Mesendoderm (in vitro differentiated cells): ENCODE data around the gene PGAP1.
A peak's percentile ranks its signal among the peaks of the same experiment; 100 is the strongest.

ENCODE experiments used
- DNase-seq: peaks from one replicate; pipeline ENCODE4 v3.0.0; 2013
- H2AK5ac ChIP-seq: 2 replicates; pipeline ENCODE4 v1.6.1; 2013; ENCODE audit warnings: low read length, inconsistent platforms
- H2BK120ac ChIP-seq: 2 replicates; pipeline ENCODE4 v1.6.1; 2013; ENCODE audit warnings: low read depth, mild to moderate bottlenecking, low read length, moderate library complexity, mixed read lengths
- H2BK15ac ChIP-seq: replicated peaks from 2 replicates; pipeline ENCODE4 v1.6.1; 2013; ENCODE audit warnings: low read depth, mild to moderate bottlenecking, moderate library complexity
- H2BK5ac ChIP-seq: 2 replicates; pipeline ENCODE4 v1.6.1; 2013; ENCODE audit warnings: low read length, inconsistent platforms
- H3K18ac ChIP-seq: 2 replicates; pipeline ENCODE4 v1.6.1; 2013; ENCODE audit warnings: mild to moderate bottlenecking, low read length, mixed read lengths
- H3K23ac ChIP-seq: one replicate; pipeline ENCODE4 v1.6.1; 2013; ENCODE audit warnings: low read length
- H3K27ac ChIP-seq: 2 replicates; pipeline ENCODE4 v1.5.1; 2013; ENCODE audit warnings: low read depth, mild to moderate bottlenecking, inconsistent platforms, low read length, moderate library complexity
- H3K27me3 ChIP-seq: 2 replicates; pipeline ENCODE4 v1.6.1; 2013; ENCODE audit warnings: low read length, control low read depth, mild to moderate bottlenecking, inconsistent platforms; ENCODE audit not compliant: insufficient read depth, poor library complexity
- H3K36me3 ChIP-seq: 2 replicates; pipeline ENCODE4 v1.6.1; 2013; ENCODE audit warnings: low read length, inconsistent platforms; ENCODE audit not compliant: control insufficient read depth, insufficient read depth
- H3K4ac ChIP-seq: one replicate; pipeline ENCODE4 v1.6.1; 2013; ENCODE audit warnings: low read depth, mild to moderate bottlenecking, low read length, moderate library complexity
- H3K4me1 ChIP-seq: 2 replicates; pipeline ENCODE4 v1.6.1; 2013; ENCODE audit warnings: low read depth, low read length, inconsistent platforms; ENCODE audit not compliant: control insufficient read depth
- H3K4me2 ChIP-seq: 2 replicates; pipeline ENCODE4 v1.6.1; 2013; ENCODE audit warnings: low read length
- H3K4me3 ChIP-seq: 2 replicates; pipeline ENCODE4 v1.5.1; 2013; ENCODE audit warnings: mild to moderate bottlenecking, low read length
- H3K56ac ChIP-seq: one replicate; pipeline ENCODE4 v1.6.1; 2013; ENCODE audit warnings: low read length
- H3K79me1 ChIP-seq: 2 replicates; pipeline ENCODE4 v1.6.1; 2013; ENCODE audit warnings: low read length, inconsistent platforms
- H3K79me2 ChIP-seq: 2 replicates; pipeline ENCODE4 v1.6.1; 2013; ENCODE audit warnings: mild to moderate bottlenecking, low read length; ENCODE audit not compliant: control insufficient read depth, insufficient read depth
- H3K9ac ChIP-seq: 2 replicates; pipeline ENCODE4 v1.6.1; 2013; ENCODE audit warnings: low read length, inconsistent platforms
- H4K5ac ChIP-seq: one replicate; pipeline ENCODE4 v1.6.1; 2013; ENCODE audit warnings: low read length
- H4K8ac ChIP-seq: one replicate; pipeline ENCODE4 v1.6.1; 2013; ENCODE audit warnings: low read depth, mild to moderate bottlenecking, control low read depth, low read length, moderate library complexity
- WGBS: extraction: QIAGEN DNeasy Blood & Tissue Kit; methylation state at CpG from one replicate; pipeline ENCODE4 v1.1.7; 2013; ENCODE audit warnings: low lambda C conversion rate, missing lambda C conversion rate; ENCODE audit not compliant: insufficient coverage; ENCODE audit errors: extremely low coverage; 5-methylcytosine and 5-hydroxymethylcytosine counted together

Gene PGAP1

DNA sequence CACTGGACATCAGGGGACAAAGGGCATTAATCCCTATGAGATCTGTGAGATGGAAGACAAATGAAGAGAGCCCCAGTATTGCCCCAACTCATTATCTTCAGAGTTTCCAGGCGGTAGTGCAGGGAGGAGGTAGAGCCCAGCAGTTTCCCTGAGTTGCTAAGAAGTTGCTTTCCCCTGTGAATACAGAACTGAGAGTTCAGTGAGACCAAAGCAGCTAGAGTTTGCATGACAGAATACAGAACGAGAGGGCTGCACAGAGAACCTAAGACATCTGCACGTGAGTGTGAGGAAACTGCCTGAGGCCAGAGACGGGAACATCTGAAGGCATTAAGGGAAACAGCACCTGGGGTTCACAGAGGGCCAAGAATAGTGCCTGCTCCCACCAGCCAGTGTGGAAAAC is 18.1 kb upstream of the PGAP1 start:
- H3K4me3 ChIP-seq = no peak overlapping the region
- no CpG with 5 or more reads among the region's 4 CpGs for WGBS
- H4K5ac ChIP-seq = no peak overlapping the region
- H3K79me2 ChIP-seq = no peaks in the 10 kb centered on the region
- no peak overlapping the region for H2BK5ac ChIP-seq
- no peak overlapping the region for H3K4me2 ChIP-seq
- H3K23ac ChIP-seq = no peak overlapping the region
- no peak overlapping the region for H3K9ac ChIP-seq
- no peak overlapping the region for H3K27ac ChIP-seq
- H3K56ac ChIP-seq = peak overlapping the region; percentile 46
- no peak overlapping the region for H2BK15ac ChIP-seq
- H2AK5ac ChIP-seq = no peak overlapping the region
- no peaks in the 10 kb centered on the region for H3K4me1 ChIP-seq
- DNase-seq = no peak
- no peak overlapping the region for H3K4ac ChIP-seq
- no peaks in the 10 kb centered on the region for H3K27me3 ChIP-seq
- no peaks in the 10 kb centered on the region for H3K36me3 ChIP-seq
- H4K8ac ChIP-seq = no peak overlapping the region
- H2BK120ac ChIP-seq = no peak overlapping the region
- H3K18ac ChIP-seq = no peak overlapping the region
- no peaks in the 10 kb centered on the region for H3K79me1 ChIP-seq

DNA sequence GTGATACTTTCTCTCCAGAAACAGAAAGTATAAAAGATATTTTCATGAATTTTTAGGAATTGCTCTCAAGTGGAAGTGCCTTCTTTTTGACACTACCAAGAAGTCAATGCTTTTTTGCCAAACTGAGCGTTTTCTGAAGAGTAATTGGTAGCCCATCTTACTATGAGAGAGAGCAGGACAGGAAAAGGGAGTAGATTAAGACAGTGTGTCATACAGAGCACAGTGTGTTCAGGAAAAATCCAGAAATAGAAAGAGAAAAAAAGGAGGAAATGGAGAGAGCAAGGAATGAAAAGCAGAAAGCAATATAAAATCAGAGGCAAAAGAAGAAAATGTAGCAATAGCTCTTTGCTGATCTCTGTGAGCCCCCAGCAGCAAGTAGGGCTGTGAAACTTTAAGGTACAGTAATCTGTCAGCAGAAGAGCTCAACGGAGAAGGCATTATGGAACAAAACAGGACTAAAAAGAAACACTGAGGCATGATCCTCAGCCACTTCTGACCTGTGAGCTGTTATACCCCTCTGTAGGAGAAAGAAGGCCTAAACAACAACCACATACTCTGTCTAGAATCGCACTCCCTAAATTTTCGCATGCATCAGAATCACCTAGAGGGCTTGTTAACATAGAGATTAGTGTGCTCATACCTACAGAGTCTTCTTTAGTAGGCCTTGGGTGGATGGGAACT is 15.0 kb upstream of the PGAP1 start:
- Histone ChIP-seq H3K56ac (no peak overlapping the region), H3K18ac (no peak overlapping the region), H3K36me3 (no peaks in the 10 kb centered on the region), H3K23ac (no peak overlapping the region), H3K4me3 (no peak overlapping the region), H3K79me2 (no peaks in the 10 kb centered on the region), H4K5ac (no peak overlapping the region), H3K27me3 (no peaks in the 10 kb centered on the region), H2AK5ac (no peak overlapping the region), H2BK5ac (no peak overlapping the region), H3K27ac (no peak overlapping the region), H3K4ac (no peak overlapping the region), H4K8ac (no peak overlapping the region), H3K4me1 (no peaks in the 10 kb centered on the region), H3K9ac (no peak overlapping the region), H2BK15ac (no peak overlapping the region), H2BK120ac (no peak overlapping the region), H3K4me2 (no peak overlapping the region), H3K79me1 (no peaks in the 10 kb centered on the region)
- no peak for DNase-seq
- WGBS = no CpG with 5 or more reads among the region's 4 CpGs

DNA sequence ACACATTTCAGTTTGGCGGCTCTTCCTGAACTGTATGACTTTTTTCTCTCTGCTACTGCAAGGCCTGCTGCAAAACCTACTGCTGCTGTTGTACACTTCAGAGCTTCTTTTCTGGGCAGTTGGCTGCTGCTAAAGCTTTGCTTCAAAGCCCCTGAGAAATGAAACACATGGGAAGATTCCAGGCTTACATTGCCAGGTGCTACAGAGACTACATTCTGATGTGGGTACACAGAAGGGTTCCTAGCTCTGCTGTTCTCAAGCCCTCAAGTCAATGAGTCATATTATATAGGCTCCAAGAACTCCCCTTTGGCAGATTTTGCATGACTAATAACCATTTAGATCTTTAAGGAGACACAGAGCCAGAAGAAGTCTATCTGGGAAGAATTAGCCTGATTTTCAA is 12.9 kb upstream of the PGAP1 start:
- Histone ChIP-seq H3K4me2 (no peak overlapping the region), H4K8ac (no peak overlapping the region), H2BK120ac (no peak overlapping the region), H3K4me3 (no peak overlapping the region), H3K23ac (no peak overlapping the region), H4K5ac (no peak overlapping the region), H3K79me2 (no peaks in the 10 kb centered on the region), H3K27me3 (no peaks in the 10 kb centered on the region), H2BK5ac (no peak overlapping the region), H2BK15ac (no peak overlapping the region), H3K56ac (no peak overlapping the region), H3K9ac (no peak overlapping the region), H3K36me3 (no peaks in the 10 kb centered on the region), H3K18ac (no peak overlapping the region), H3K27ac (no peak overlapping the region), H3K4ac (no peak overlapping the region), H3K79me1 (no peaks in the 10 kb centered on the region), H2AK5ac (no peak overlapping the region), H3K4me1 (no peaks in the 10 kb centered on the region)
- DNase-seq = no peak
- no CpG with 5 or more reads among the region's 1 CpG for WGBS

DNA sequence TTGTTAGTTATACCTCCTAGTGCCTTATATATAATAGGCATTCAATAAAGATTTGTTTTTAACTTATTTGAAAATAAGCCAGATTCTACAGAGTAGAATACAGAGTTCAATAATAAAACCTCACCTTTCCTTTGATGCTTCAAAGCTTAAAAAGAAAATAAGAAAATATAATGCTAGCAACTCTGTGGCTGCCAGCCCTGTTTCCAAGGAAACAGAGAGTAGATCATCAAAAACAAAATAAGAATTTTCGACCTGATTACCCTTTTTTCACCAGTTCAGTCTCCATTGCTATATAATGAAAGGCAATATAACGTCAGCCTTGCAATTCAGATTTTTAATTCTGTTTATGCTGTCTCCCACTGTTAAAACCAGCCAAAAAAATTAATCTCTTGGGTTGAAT is 8.9 kb upstream of the PGAP1 start:
- H3K79me2 ChIP-seq = no peaks in the 10 kb centered on the region
- H4K5ac ChIP-seq = no peak overlapping the region
- H2AK5ac ChIP-seq = no peak overlapping the region
- DNase-seq = no peak
- H2BK15ac ChIP-seq = no peak overlapping the region
- no peak overlapping the region for H3K18ac ChIP-seq
- H3K9ac ChIP-seq = no peak overlapping the region
- no peaks in the 10 kb centered on the region for H3K27me3 ChIP-seq
- no peak overlapping the region for H3K4me2 ChIP-seq
- H3K79me1 ChIP-seq = no peaks in the 10 kb centered on the region
- H3K56ac ChIP-seq = no peak overlapping the region
- H4K8ac ChIP-seq = no peak overlapping the region
- no peaks in the 10 kb centered on the region for H3K4me1 ChIP-seq
- no peak overlapping the region for H3K27ac ChIP-seq
- H2BK120ac ChIP-seq = no peak overlapping the region
- no CpG with 5 or more reads among the region's 2 CpGs for WGBS
- no peak overlapping the region for H2BK5ac ChIP-seq
- no peaks in the 10 kb centered on the region for H3K36me3 ChIP-seq
- no peak overlapping the region for H3K23ac ChIP-seq
- no peak overlapping the region for H3K4ac ChIP-seq
- no peak overlapping the region for H3K4me3 ChIP-seq

- H3K56ac ChIP-seq = no peak overlapping the region
- H3K18ac ChIP-seq = no peak overlapping the region
- H3K79me2 ChIP-seq = no peaks in the 10 kb centered on the region
Observed at GRCh38 chr2:196934672-196935071, 8.2 kb upstream of the PGAP1 start.

GRCh38 chr2:196931555-196931954 is 5.0 kb upstream of the PGAP1 start:
- no peak overlapping the region for H2BK5ac ChIP-seq
- no peaks in the 10 kb centered on the region for H3K27me3 ChIP-seq
- no CpG with 5 or more reads among the region's 2 CpGs for WGBS
- no peak overlapping the region for H3K23ac ChIP-seq
- H3K9ac ChIP-seq = no peak overlapping the region
- H3K56ac ChIP-seq = no peak overlapping the region
- H3K4ac ChIP-seq = no peak overlapping the region
- no peaks in the 10 kb centered on the region for H3K79me1 ChIP-seq
- H3K4me3 ChIP-seq = no peak overlapping the region
- no peaks in the 10 kb centered on the region for H3K79me2 ChIP-seq
- no peak overlapping the region for H2BK120ac ChIP-seq
- no peak overlapping the region for H3K4me2 ChIP-seq
- H2BK15ac ChIP-seq = no peak overlapping the region
- H3K27ac ChIP-seq = no peak overlapping the region
- H4K8ac ChIP-seq = no peak overlapping the region
- no peak for DNase-seq
- H2AK5ac ChIP-seq = no peak overlapping the region
- peaks cover 2% of the 10 kb centered on the region for H3K4me1 ChIP-seq
- H3K36me3 ChIP-seq = no peaks in the 10 kb centered on the region
- H3K18ac ChIP-seq = no peak overlapping the region
- no peak overlapping the region for H4K5ac ChIP-seq

More at GRCh38 chr2:196934672-196935071, 8.2 kb upstream of the PGAP1 start:
- Histone ChIP-seq H3K9ac (no peak overlapping the region), H3K79me1 (no peaks in the 10 kb centered on the region), H2BK120ac (no peak overlapping the region), H3K4me3 (no peak overlapping the region), H2BK5ac (no peak overlapping the region), H3K23ac (no peak overlapping the region), H3K36me3 (no peaks in the 10 kb centered on the region), H4K5ac (no peak overlapping the region), H2BK15ac (no peak overlapping the region), H3K4me1 (no peaks in the 10 kb centered on the region), H3K4me2 (no peak overlapping the region), H4K8ac (no peak overlapping the region), H3K27me3 (no peaks in the 10 kb centered on the region), H3K4ac (no peak overlapping the region), H3K27ac (no peak overlapping the region), H2AK5ac (no peak overlapping the region)
- WGBS = no CpG with 5 or more reads among the region's 1 CpG
- DNase-seq = no peak
